Breast epithelium (tissue), 3 donors: ENCODE measurements around the gene SSX2IP.

Source experiments
- POLR2A ChIP-seq: fragments of 450-650 bp; IDR thresholded peaks from one replicate; pipeline ENCODE4 v1.6.1; 2016; ENCODE audit warnings: antibody characterized with exemption, mild to moderate bottlenecking, moderate library complexity
- POLR2AphosphoS5 ChIP-seq, 3 donors: sonication (generic); formaldehyde crosslinking; IDR thresholded peaks; one replicate each; pipeline ENCODE4 v1.6.1; 2017; ENCODE audit warnings: antibody characterized with exemption in 3 of 3
- TF ChIP-seq, protein P1 (sequence below), 3 donors: fragments of 450-650 bp; IDR thresholded peaks; one replicate each; pipeline ENCODE4 v1.5.1; 2016 to 2017; ENCODE audit warnings: antibody characterized with exemption in 3 of 3, mild to moderate bottlenecking in 3 of 3, moderate library complexity in 3 of 3

DNA sequence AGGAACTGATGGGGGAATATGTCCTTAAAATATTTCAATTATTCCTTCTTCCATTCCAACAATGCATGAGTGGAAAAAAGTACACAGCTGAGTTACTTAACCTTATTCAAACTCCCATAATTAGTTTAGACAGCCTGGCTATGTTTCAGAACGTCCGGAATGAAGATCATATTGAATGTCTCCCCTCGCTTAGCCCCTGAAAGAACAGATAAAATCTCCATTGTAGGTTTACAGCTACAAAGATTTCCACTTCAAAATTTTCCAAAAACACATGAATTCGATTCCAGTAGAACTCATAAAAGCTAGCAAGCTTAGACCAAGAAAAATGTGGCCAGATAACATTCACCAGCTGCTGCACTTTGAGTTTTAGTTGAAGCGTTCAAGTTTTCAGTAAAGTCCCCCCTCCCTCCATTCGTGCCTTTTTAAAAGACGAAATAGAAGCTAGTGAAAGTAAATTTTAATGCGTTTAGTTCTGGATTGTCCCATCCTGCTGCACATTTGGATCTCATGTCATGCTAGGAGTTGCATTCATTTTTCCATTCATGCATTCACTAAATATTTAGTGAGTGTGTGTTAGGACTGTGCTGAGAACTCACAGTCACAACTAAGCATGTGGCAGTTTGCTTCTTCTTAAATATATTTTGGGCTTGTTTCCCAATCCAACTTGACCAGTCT, 29.4 kb upstream of the SSX2IP start:
- TF ChIP-seq, protein P1, sequence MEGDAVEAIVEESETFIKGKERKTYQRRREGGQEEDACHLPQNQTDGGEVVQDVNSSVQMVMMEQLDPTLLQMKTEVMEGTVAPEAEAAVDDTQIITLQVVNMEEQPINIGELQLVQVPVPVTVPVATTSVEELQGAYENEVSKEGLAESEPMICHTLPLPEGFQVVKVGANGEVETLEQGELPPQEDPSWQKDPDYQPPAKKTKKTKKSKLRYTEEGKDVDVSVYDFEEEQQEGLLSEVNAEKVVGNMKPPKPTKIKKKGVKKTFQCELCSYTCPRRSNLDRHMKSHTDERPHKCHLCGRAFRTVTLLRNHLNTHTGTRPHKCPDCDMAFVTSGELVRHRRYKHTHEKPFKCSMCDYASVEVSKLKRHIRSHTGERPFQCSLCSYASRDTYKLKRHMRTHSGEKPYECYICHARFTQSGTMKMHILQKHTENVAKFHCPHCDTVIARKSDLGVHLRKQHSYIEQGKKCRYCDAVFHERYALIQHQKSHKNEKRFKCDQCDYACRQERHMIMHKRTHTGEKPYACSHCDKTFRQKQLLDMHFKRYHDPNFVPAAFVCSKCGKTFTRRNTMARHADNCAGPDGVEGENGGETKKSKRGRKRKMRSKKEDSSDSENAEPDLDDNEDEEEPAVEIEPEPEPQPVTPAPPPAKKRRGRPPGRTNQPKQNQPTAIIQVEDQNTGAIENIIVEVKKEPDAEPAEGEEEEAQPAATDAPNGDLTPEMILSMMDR (IDR thresholded peaks at IDR 0.05): no peak
- TF ChIP-seq POLR2A (no peak), POLR2AphosphoS5 (IDR thresholded peaks at IDR 0.05) (no peak)
